Activated T-cell treated with anti-CD3 and anti-CD28 coated beads for 1 hour (primary cell): Measurements from ENCODE around the gene LHCGR.

ENCODE experiments used
- DNase-seq: peaks from one replicate; pipeline ENCODE4 v3.0.0-alpha.2; 2020; ENCODE audit warnings: low read depth

The LHCGR gene

GRCh38 chr2:48755473-48755872 is at the start of gene LHCGR:
LHCGR (minus strand) TSS chr2:48755724; CDS start chr2:48755671, 53 bp downstream.
- DNase-seq = no peak

- DNase-seq = no peak
These were observed 44.1 kb upstream of the LHCGR start for GRCh38 chr2:48799601-48800000.

GRCh38 chr2:48795065-48795464 is 39.5 kb upstream of the LHCGR start:
- DNase-seq = no peak

- DNase-seq = no peak
These were observed 38.1 kb upstream of the LHCGR start for GRCh38 chr2:48793671-48794070.

- DNase-seq = no peak
These were observed 36.5 kb upstream of the LHCGR start for GRCh38 chr2:48792030-48792429.

GRCh38 chr2:48790407-48791170 is 35.1 kb upstream of the LHCGR start:
- no peak for DNase-seq

- no peak for DNase-seq
These were observed 32.1 kb upstream of the LHCGR start for GRCh38 chr2:48787580-48787979.

- no peak for DNase-seq
These were observed 25.8 kb upstream of the LHCGR start for GRCh38 chr2:48781366-48781765.

GRCh38 chr2:48779019-48779716 is 23.6 kb upstream of the LHCGR start:
- no peak for DNase-seq

GRCh38 chr2:48774251-48774650 is 18.7 kb upstream of the LHCGR start:
- no peak for DNase-seq

- no peak for DNase-seq
These were observed 15.9 kb upstream of the LHCGR start for GRCh38 chr2:48771241-48772014.

GRCh38 chr2:48770181-48770580 is 14.7 kb upstream of the LHCGR start:
- no peak for DNase-seq

- no peak for DNase-seq
These were observed 13.1 kb upstream of the LHCGR start for GRCh38 chr2:48768669-48769068.

- no peak for DNase-seq
These were observed 11.8 kb upstream of the LHCGR start for GRCh38 chr2:48767330-48767729.

GRCh38 chr2:48760826-48761225 is 5.3 kb upstream of the LHCGR start:
- no peak for DNase-seq

GRCh38 chr2:48759682-48760081 is 4.2 kb upstream of the LHCGR start:
- no peak for DNase-seq

GRCh38 chr2:48756289-48756688 is 765 bp upstream of the LHCGR start:
- no peak for DNase-seq

GRCh38 chr2:48754874-48755273 is 650 bp downstream of the LHCGR start:
- DNase-seq = no peak

- no peak for DNase-seq
These were observed 2.3 kb downstream of the LHCGR start for GRCh38 chr2:48753228-48753627.

GRCh38 chr2:48750128-48750739 is 5.3 kb downstream of the LHCGR start:
- no peak for DNase-seq

GRCh38 chr2:48749291-48750127 is 6.0 kb downstream of the LHCGR start:
- no peak for DNase-seq
